Cardiac septum (tissue), 1 donor: ENCODE data around the gene KDM8. TPM values are rescaled to one million over a fixed set of nuclear protein-coding genes. Genes with fewer than 3 reads are reported as not detected.

Experiments used
- DNase-seq: peaks from one replicate; pipeline ENCODE4 v3.0.0-alpha.2; 2020; ENCODE audit warnings: low spot score
- intact Hi-C: fragments of 100-400 bp; cut with DNase I; formaldehyde crosslinking; loops from one replicate; pipeline ENCODE4 v1.14.0; 2022
- total RNA-seq: library from RNA; stranded (reverse); fragmentation: NEBNext Ultra II Directional; extraction: Animal tissue kit (Norgen Biotek cat#: 25700); gene quantifications from one replicate; pipeline ENCODE4 v1.2.1, GENCODE V29; 2021
- donor health status: DM: no; HTN: no; CAD: no.

KDM8 gene
- total RNA-seq, 1 donor from 2014 or later = 3.0 TPM

- DNase-seq = no peak
- intact Hi-C loops = no loop called here
These were observed 6.3 kb downstream of the KDM8 start for GRCh38 chr16:27209591-27209990.

GRCh38 chr16:27210174-27210573 lies 6.8 kb downstream of the KDM8 start:
- DNase-seq = no peak
- intact Hi-C loops = no loop called here

GRCh38 chr16:27211026-27211425 lies 7.7 kb downstream of the KDM8 start:
- intact Hi-C loops = no loop called here
- no peak for DNase-seq

- DNase-seq = no peak
- intact Hi-C loops = no loop called here
These were observed 11.0 kb downstream of the KDM8 start for GRCh38 chr16:27214084-27214961.

GRCh38 chr16:27215660-27216059 lies 12.3 kb downstream of the KDM8 start:
- DNase-seq = no peak
- intact Hi-C loops = no loop called here

- intact Hi-C loops = no loop called here
These were observed 13.1 kb downstream of the KDM8 start for GRCh38 chr16:27216297-27216885.

GRCh38 chr16:27217256-27217655 lies 13.9 kb downstream of the KDM8 start:
- intact Hi-C loops = no loop called here
- no peak for DNase-seq

More at GRCh38 chr16:27216297-27216885, 13.1 kb downstream of the KDM8 start:
- DNase-seq = no peak

GRCh38 chr16:27218756-27219155 lies 15.4 kb downstream of the KDM8 start:
- no peak for DNase-seq
- intact Hi-C loops = no loop called here

GRCh38 chr16:27219161-27219560 lies 15.8 kb downstream of the KDM8 start:
- intact Hi-C loops = no loop called here
- no peak for DNase-seq

GRCh38 chr16:27220120-27220519 lies 16.8 kb downstream of the KDM8 start:
- intact Hi-C loops = no loop called here
- no peak for DNase-seq

- no peak for DNase-seq
- intact Hi-C loops = no loop called here
These were observed 17.2 kb downstream of the KDM8 start for GRCh38 chr16:27220527-27220926.

GRCh38 chr16:27220991-27221390 lies 17.7 kb downstream of the KDM8 start:
- intact Hi-C loops = no loop called here
- no peak for DNase-seq

GRCh38 chr16:27221576-27222248 lies 18.4 kb downstream of the KDM8 start:
- intact Hi-C loops = no loop called here
- no peak for DNase-seq

- no peak for DNase-seq
- intact Hi-C loops = no loop called here
These were observed 19.2 kb downstream of the KDM8 start for GRCh38 chr16:27222249-27223225.

- DNase-seq = no peak
- intact Hi-C loops = no loop called here
These were observed 19.9 kb downstream of the KDM8 start for GRCh38 chr16:27223226-27223610.

GRCh38 chr16:27223701-27224100 lies 20.4 kb downstream of the KDM8 start:
- no peak for DNase-seq
- intact Hi-C loops = no loop called here

GRCh38 chr16:27224271-27224737 lies 21.0 kb downstream of the KDM8 start:
- no peak for DNase-seq
- intact Hi-C loops = no loop called here

GRCh38 chr16:27224741-27225300 lies 21.5 kb downstream of the KDM8 start:
- intact Hi-C loops = no loop called here
- DNase-seq = no peak
